ENCODE results near the gene PADI1. TPM values are rescaled to one million over a fixed set of nuclear protein-coding genes. Genes with fewer than 3 reads are reported as not detected.

The PADI1 gene
- total RNA-seq, 4 donors from 2014 or later, result 2.1 TPM; not detected in 3

- H3K27ac ChIP-seq (replicated peaks in 1 of 4), result no peak overlapping the region
- intact Hi-C loops (cut with DNase I), result no loop called here
- H3K4me1 ChIP-seq, result no peaks in the 10 kb centered on the region
- DNase-seq (ENCODE audit: extremely low spot score), result no peak
- no peak overlapping the region for H3K4me3 ChIP-seq
- peaks cover 0 to 67% (median 0%) of the 10 kb centered on the region in 4 donors for H3K27me3 ChIP-seq
- TF ChIP-seq POLR2AphosphoS5 (IDR thresholded peaks at IDR 0.05) (no peak), EP300 (IDR thresholded peaks at IDR 0.05) (no peak), CTCF (IDR thresholded peaks at IDR 0.05) (no peak), POLR2A (IDR thresholded peaks at IDR 0.05; ENCODE audit: low read depth) (no peak)
- H3K9me3 ChIP-seq, result no peaks in the 10 kb centered on the region
- no peaks in the 10 kb centered on the region for H3K36me3 ChIP-seq
- 62% methylated on average over 5 of the region's 5 CpGs for WGBS
Observed at GRCh38 chr1:17255336-17255735, 50.4 kb downstream of the PADI1 start.

GRCh38 chr1:17258116-17258757 is 53.3 kb downstream of the PADI1 start:
- WGBS, result 74% methylated on average over 3 of the region's 9 CpGs
- H3K4me3 ChIP-seq, result no peak overlapping the region
- no peak overlapping the region for H3K27ac ChIP-seq (replicated peaks in 1 of 4)
- H3K9me3 ChIP-seq, result peaks cover 0 to 6% (median 2%) of the 10 kb centered on the region in 4 donors
- no peak for DNase-seq (ENCODE audit: extremely low spot score)
- intact Hi-C loops (cut with DNase I), result no loop called here
- H3K4me1 ChIP-seq, result no peaks in the 10 kb centered on the region
- TF ChIP-seq EP300 (IDR thresholded peaks at IDR 0.05) (no peak), CTCF (IDR thresholded peaks at IDR 0.05) (no peak), POLR2A (IDR thresholded peaks at IDR 0.05; ENCODE audit: low read depth) (no peak), POLR2AphosphoS5 (IDR thresholded peaks at IDR 0.05) (no peak)
- H3K36me3 ChIP-seq, result no peaks in the 10 kb centered on the region
- H3K27me3 ChIP-seq, result peaks cover 0 to 71% (median 0%) of the 10 kb centered on the region in 4 donors

- no peak overlapping the region for H3K27ac ChIP-seq (replicated peaks in 1 of 4)
- no peak for TF ChIP-seq POLR2A (IDR thresholded peaks at IDR 0.05; ENCODE audit: low read depth)
- TF ChIP-seq CTCF (IDR thresholded peaks at IDR 0.05), result no peak
- no peak for TF ChIP-seq POLR2AphosphoS5 (IDR thresholded peaks at IDR 0.05)
- no peak for TF ChIP-seq EP300 (IDR thresholded peaks at IDR 0.05)
Observed at GRCh38 chr1:17258758-17259130, 53.8 kb downstream of the PADI1 start.

GRCh38 chr1:17259233-17259873 is 54.4 kb downstream of the PADI1 start:
- no peak overlapping the region for H3K4me3 ChIP-seq
- whole genome bisulfite sequencing, result 73% methylated on average over 24 of the region's 24 CpGs
- TF ChIP-seq POLR2A (IDR thresholded peaks at IDR 0.05; ENCODE audit: low read depth) (no peak), POLR2AphosphoS5 (IDR thresholded peaks at IDR 0.05) (no peak)
- no peak overlapping the region for H3K27ac ChIP-seq (replicated peaks in 1 of 4)
- intact Hi-C loops (cut with DNase I), result no loop called here
- H3K9me3 ChIP-seq, result peaks cover 0 to 7% (median 2%) of the 10 kb centered on the region in 4 donors
- DNase-seq (ENCODE audit: extremely low spot score), result no peak
- no peaks in the 10 kb centered on the region for H3K36me3 ChIP-seq
- H3K27me3 ChIP-seq, result peaks cover 0 to 69% (median 0%) of the 10 kb centered on the region in 4 donors
- no peaks in the 10 kb centered on the region for H3K4me1 ChIP-seq

More at GRCh38 chr1:17258758-17259130, 53.8 kb downstream of the PADI1 start:
- no peaks in the 10 kb centered on the region for H3K36me3 ChIP-seq
- DNase-seq (ENCODE audit: extremely low spot score), result no peak
- H3K4me3 ChIP-seq, result no peak overlapping the region
- no peaks in the 10 kb centered on the region for H3K4me1 ChIP-seq
- 95% methylated on average over 5 of the region's 6 CpGs for WGBS
- intact Hi-C loops (cut with DNase I), result no loop called here
- H3K9me3 ChIP-seq, result peaks cover 0 to 7% (median 2%) of the 10 kb centered on the region in 4 donors
- peaks cover 0 to 71% (median 0%) of the 10 kb centered on the region in 4 donors for H3K27me3 ChIP-seq

- peaks cover 0 to 60% (median 0%) of the 10 kb centered on the region in 4 donors for H3K27me3 ChIP-seq
- DNase-seq (ENCODE audit: extremely low spot score), result no peak
- no peaks in the 10 kb centered on the region for H3K4me1 ChIP-seq
- 89% methylated on average over 7 of the region's 7 CpGs for WGBS
- intact Hi-C loops (cut with DNase I), result no loop called here
- H3K36me3 ChIP-seq, result no peaks in the 10 kb centered on the region
- H3K4me3 ChIP-seq, result no peak overlapping the region
- H3K9me3 ChIP-seq, result peaks cover 0 to 7% (median 2%) of the 10 kb centered on the region in 4 donors
- H3K27ac ChIP-seq (replicated peaks in 1 of 4), result no peak overlapping the region
- TF ChIP-seq POLR2A (IDR thresholded peaks at IDR 0.05; ENCODE audit: low read depth), result no peak
- no peak for TF ChIP-seq CTCF (IDR thresholded peaks at IDR 0.05)
- no peak for TF ChIP-seq POLR2AphosphoS5 (IDR thresholded peaks at IDR 0.05)
- no peak for TF ChIP-seq EP300 (IDR thresholded peaks at IDR 0.05)
Observed at GRCh38 chr1:17260264-17260663, 55.3 kb downstream of the PADI1 start.
